ENCODE results near the gene NPHS1. TPM values are rescaled to one million over a fixed set of nuclear protein-coding genes. Genes with fewer than 3 reads are reported as not detected.

NPHS1 gene
- total and polyA plus RNA-seq, 4 donors = under 0.01 TPM; not detected in 3

DNA sequence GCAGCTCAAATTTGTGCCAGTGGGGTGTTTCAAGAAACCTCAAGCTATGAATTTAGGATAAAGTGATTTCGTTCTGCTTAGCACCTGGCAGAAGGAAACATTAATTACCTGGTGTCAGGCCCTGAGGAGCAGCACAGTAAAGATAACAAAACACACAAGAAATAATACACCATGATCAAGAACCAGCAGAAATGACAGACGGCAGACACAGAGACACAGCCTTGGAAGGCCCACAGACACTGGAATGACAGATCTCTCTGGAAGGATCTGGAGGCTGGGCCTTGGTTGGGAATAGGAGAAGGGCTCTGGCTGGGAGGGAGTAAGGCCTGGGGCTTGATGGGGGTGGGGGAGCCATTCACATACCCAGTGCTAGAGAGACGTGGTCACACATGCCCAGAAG is 50.5 kb downstream of the NPHS1 start (continued):
- no peak for TF ChIP-seq TAF1 (conservative IDR thresholded peaks at IDR 0.05)

DNA sequence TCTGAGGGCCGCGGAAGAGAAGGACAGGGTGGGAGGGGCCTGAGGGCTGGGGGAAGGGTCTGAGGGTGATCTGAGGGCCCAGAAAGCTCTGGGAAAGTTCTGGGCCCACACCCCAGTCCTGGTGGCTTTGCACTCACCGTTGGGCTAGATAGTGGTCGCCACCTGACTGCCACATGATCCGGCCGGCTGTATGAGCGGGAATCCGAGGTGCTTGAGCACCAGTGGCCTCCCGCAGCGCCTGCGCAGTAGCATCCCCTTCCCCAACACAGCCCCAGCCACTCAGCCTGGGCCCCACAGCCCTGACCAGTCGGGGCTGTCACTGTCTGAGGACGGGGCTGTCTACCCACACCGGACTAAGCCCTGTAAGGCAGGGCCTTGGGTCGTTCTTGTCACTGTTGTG is 54.6 kb downstream of the NPHS1 start:
- DNase-seq (ENCODE audit: low spot score) = peak; percentile 53
- H3K9me3 ChIP-seq (ENCODE audit: control insufficient read depth in 4 of 4, low read length in 3 of 4) = no peaks in the 10 kb centered on the region
- whole genome bisulfite sequencing = 5% methylated on average over 15 of the region's 15 CpGs
- peaks cover 0 to 8% (median under 1%) of the 10 kb centered on the region in 4 donors for H3K36me3 ChIP-seq (ENCODE audit: control insufficient read depth in 4 of 4, insufficient read depth in 3 of 4, low read depth in 1 of 4, low read length in 3 of 4)
- peak overlapping the region in 1 of 3 donors; percentile 4 for H3K4me3 ChIP-seq (ENCODE audit: low read depth in 1 of 3, low read length in 3 of 3)
- no peaks in the 10 kb centered on the region for H3K27me3 ChIP-seq (ENCODE audit: control insufficient read depth in 4 of 4, insufficient read depth in 4 of 4, low read length in 3 of 4)
- H3K27ac ChIP-seq (ENCODE audit: low read depth in 1 of 2, low read length in 2 of 2) = no peak overlapping the region
- TF ChIP-seq RAD21 (IDR thresholded peaks at IDR 0.05) (no peak), JUND (IDR thresholded peaks at IDR 0.05) (no peak), HNF4G (IDR thresholded peaks at IDR 0.05) (no peak), SP1 (IDR thresholded peaks at IDR 0.05) (no peak), NR2F2 (IDR thresholded peaks at IDR 0.05) (no peak), HNF4A (conservative IDR thresholded peaks at IDR 0.05) (no peak), FOXA2 (IDR thresholded peaks at IDR 0.05) (no peak), FOXA1 (IDR thresholded peaks at IDR 0.05) (no peak), YY1 (IDR thresholded peaks at IDR 0.05) (no peak), TAF1 (conservative IDR thresholded peaks at IDR 0.05) (no peak), EGR1 (IDR thresholded peaks at IDR 0.05; ENCODE audit: low read depth in 2 of 2) (no peak), GABPA (IDR thresholded peaks at IDR 0.05 in 1 of 2, conservative IDR thresholded peaks at IDR 0.05 in 1 of 2) (no peak)
- TF ChIP-seq, protein P1, sequence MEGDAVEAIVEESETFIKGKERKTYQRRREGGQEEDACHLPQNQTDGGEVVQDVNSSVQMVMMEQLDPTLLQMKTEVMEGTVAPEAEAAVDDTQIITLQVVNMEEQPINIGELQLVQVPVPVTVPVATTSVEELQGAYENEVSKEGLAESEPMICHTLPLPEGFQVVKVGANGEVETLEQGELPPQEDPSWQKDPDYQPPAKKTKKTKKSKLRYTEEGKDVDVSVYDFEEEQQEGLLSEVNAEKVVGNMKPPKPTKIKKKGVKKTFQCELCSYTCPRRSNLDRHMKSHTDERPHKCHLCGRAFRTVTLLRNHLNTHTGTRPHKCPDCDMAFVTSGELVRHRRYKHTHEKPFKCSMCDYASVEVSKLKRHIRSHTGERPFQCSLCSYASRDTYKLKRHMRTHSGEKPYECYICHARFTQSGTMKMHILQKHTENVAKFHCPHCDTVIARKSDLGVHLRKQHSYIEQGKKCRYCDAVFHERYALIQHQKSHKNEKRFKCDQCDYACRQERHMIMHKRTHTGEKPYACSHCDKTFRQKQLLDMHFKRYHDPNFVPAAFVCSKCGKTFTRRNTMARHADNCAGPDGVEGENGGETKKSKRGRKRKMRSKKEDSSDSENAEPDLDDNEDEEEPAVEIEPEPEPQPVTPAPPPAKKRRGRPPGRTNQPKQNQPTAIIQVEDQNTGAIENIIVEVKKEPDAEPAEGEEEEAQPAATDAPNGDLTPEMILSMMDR (IDR thresholded peaks at IDR 0.05; ENCODE audit: low read depth, low read length, missing input control) = no peak
- TF ChIP-seq, protein P2, sequence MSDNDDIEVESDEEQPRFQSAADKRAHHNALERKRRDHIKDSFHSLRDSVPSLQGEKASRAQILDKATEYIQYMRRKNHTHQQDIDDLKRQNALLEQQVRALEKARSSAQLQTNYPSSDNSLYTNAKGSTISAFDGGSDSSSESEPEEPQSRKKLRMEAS (IDR thresholded peaks at IDR 0.05) = no peak
- TF ChIP-seq, protein P3, sequence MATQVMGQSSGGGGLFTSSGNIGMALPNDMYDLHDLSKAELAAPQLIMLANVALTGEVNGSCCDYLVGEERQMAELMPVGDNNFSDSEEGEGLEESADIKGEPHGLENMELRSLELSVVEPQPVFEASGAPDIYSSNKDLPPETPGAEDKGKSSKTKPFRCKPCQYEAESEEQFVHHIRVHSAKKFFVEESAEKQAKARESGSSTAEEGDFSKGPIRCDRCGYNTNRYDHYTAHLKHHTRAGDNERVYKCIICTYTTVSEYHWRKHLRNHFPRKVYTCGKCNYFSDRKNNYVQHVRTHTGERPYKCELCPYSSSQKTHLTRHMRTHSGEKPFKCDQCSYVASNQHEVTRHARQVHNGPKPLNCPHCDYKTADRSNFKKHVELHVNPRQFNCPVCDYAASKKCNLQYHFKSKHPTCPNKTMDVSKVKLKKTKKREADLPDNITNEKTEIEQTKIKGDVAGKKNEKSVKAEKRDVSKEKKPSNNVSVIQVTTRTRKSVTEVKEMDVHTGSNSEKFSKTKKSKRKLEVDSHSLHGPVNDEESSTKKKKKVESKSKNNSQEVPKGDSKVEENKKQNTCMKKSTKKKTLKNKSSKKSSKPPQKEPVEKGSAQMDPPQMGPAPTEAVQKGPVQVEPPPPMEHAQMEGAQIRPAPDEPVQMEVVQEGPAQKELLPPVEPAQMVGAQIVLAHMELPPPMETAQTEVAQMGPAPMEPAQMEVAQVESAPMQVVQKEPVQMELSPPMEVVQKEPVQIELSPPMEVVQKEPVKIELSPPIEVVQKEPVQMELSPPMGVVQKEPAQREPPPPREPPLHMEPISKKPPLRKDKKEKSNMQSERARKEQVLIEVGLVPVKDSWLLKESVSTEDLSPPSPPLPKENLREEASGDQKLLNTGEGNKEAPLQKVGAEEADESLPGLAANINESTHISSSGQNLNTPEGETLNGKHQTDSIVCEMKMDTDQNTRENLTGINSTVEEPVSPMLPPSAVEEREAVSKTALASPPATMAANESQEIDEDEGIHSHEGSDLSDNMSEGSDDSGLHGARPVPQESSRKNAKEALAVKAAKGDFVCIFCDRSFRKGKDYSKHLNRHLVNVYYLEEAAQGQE (IDR thresholded peaks at IDR 0.05) = no peak
- peaks cover 0 to 4% (median 2%) of the 10 kb centered on the region in 4 donors for H3K4me1 ChIP-seq (ENCODE audit: control insufficient read depth in 4 of 4, insufficient read depth in 4 of 4, low read length in 3 of 4)
- H3K9ac ChIP-seq (ENCODE audit: low read depth in 1 of 2, low read length in 2 of 2) = no peak overlapping the region

DNA sequence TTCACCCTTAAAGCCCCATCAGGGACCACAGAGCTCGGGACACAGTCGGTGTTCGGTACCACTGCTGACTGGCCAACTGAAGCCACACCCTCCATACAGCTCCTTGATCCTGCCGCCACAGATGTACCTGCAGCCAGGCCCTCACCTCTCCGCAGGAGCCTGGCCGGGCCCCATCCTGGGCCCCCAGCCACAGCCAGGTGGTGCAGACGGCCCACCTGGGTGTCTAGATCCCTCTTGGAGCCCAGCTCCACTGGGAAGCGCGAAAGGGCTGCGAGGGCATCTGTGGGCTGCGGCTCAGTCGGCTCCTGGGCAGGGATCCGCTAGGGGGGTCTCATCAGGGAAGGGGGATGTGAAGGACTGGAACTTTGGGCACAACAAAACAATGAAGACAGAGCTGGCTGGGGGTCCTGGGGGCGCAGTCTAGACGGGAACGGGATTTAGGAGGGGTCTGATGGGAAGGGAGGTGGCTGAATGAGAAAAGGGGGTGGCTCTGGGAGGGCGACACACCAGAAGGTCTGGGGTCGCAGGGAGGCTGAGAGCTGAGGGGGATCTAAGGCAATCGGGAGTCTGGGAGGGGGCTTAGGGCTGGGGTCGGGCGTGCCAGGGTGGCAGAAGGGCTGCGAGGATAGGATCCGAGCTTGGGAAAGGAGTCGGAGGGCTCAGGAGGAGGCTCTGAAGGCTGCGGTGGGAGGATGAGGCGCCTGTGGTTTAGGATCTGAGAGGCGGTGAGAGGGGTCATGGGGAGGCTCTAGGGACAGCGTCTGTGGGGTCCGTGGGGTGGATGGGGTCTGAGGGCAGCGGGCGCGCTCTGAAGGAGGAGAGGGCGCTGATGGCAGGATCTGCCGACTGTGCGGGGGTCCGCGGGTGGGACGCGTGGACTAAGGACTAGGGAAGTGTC is 55.4 kb downstream of the NPHS1 start:
- no peaks in the 10 kb centered on the region for H3K9me3 ChIP-seq (ENCODE audit: control insufficient read depth in 4 of 4, low read length in 3 of 4)
- H3K4me3 ChIP-seq (ENCODE audit: low read depth in 1 of 3, low read length in 3 of 3) = no peak overlapping the region
- no peak overlapping the region for H3K27ac ChIP-seq (ENCODE audit: low read depth in 1 of 2, low read length in 2 of 2)
- peaks cover 0 to under 1% (median 0%) of the 10 kb centered on the region in 4 donors for H3K36me3 ChIP-seq (ENCODE audit: control insufficient read depth in 4 of 4, insufficient read depth in 3 of 4, low read depth in 1 of 4, low read length in 3 of 4)
- no peak for DNase-seq (ENCODE audit: low spot score)
- H3K4me1 ChIP-seq (ENCODE audit: control insufficient read depth in 4 of 4, insufficient read depth in 4 of 4, low read length in 3 of 4) = peaks cover 0 to 4% (median 2%) of the 10 kb centered on the region in 4 donors
- 13% methylated on average over 39 of the region's 39 CpGs for WGBS
- H3K9ac ChIP-seq (ENCODE audit: low read depth in 1 of 2, low read length in 2 of 2) = no peak overlapping the region
- no peaks in the 10 kb centered on the region for H3K27me3 ChIP-seq (ENCODE audit: control insufficient read depth in 4 of 4, insufficient read depth in 4 of 4, low read length in 3 of 4)
- TF ChIP-seq JUND (IDR thresholded peaks at IDR 0.05) = no peak
- TF ChIP-seq GABPA (IDR thresholded peaks at IDR 0.05 in 1 of 2, conservative IDR thresholded peaks at IDR 0.05 in 1 of 2) = no peak
- TF ChIP-seq, protein P4, sequence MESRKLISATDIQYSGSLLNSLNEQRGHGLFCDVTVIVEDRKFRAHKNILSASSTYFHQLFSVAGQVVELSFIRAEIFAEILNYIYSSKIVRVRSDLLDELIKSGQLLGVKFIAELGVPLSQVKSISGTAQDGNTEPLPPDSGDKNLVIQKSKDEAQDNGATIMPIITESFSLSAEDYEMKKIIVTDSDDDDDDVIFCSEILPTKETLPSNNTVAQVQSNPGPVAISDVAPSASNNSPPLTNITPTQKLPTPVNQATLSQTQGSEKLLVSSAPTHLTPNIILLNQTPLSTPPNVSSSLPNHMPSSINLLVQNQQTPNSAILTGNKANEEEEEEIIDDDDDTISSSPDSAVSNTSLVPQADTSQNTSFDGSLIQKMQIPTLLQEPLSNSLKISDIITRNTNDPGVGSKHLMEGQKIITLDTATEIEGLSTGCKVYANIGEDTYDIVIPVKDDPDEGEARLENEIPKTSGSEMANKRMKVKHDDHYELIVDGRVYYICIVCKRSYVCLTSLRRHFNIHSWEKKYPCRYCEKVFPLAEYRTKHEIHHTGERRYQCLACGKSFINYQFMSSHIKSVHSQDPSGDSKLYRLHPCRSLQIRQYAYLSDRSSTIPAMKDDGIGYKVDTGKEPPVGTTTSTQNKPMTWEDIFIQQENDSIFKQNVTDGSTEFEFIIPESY (IDR thresholded peaks at IDR 0.05) = no peak
- no peak for TF ChIP-seq HNF4A (conservative IDR thresholded peaks at IDR 0.05)
- TF ChIP-seq TAF1 (conservative IDR thresholded peaks at IDR 0.05) = no peak
- TF ChIP-seq EGR1 (IDR thresholded peaks at IDR 0.05; ENCODE audit: low read depth in 2 of 2) = no peak
- TF ChIP-seq, protein P2 (IDR thresholded peaks at IDR 0.05) = no peak
- TF ChIP-seq FOXA1 (IDR thresholded peaks at IDR 0.05) = no peak
- TF ChIP-seq, protein P5, sequence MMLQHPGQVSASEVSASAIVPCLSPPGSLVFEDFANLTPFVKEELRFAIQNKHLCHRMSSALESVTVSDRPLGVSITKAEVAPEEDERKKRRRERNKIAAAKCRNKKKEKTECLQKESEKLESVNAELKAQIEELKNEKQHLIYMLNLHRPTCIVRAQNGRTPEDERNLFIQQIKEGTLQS (IDR thresholded peaks at IDR 0.05) = no peak
- no peak for TF ChIP-seq FOXA2 (IDR thresholded peaks at IDR 0.05)
- TF ChIP-seq HNF4G (IDR thresholded peaks at IDR 0.05) = no peak
- no peak for TF ChIP-seq RAD21 (IDR thresholded peaks at IDR 0.05)
- TF ChIP-seq RXRA (IDR thresholded peaks at IDR 0.05) = no peak

All from liver (tissue), 9 donors.